ENCODE data around the gene STK26. TPM values are rescaled to one million over a fixed set of nuclear protein-coding genes. Genes with fewer than 3 reads are reported as not detected.
"Not testable (repeated sequence)": the region's sequence is repeated elsewhere in the genome, so short reads cannot be mapped to it uniquely, and the experiment has no call there.

Gene STK26
- total RNA-seq, 1 experiment from 2014 or later = 30.5 TPM

- TF ChIP-seq ZBTB33 (IDR thresholded peaks at IDR 0.05; ENCODE audit: extremely low read depth, insufficient replicate concordance, low read length) = no peak
- TF ChIP-seq CTCF (IDR thresholded peaks at IDR 0.05 in 2 of 3, conservative IDR thresholded peaks at IDR 0.05 in 1 of 3; ENCODE audit: borderline replicate concordance in 1 of 3, insufficient read depth in 1 of 3, low read depth in 2 of 3, low read length in 2 of 3) = no peak
- no peak for TF ChIP-seq EGR1 (IDR thresholded peaks at IDR 0.05; ENCODE audit: low read depth)
- TF ChIP-seq CBX3 (IDR thresholded peaks at IDR 0.05; ENCODE audit: low read depth) = no peak
- no peak for TF ChIP-seq SRF (IDR thresholded peaks at IDR 0.05; ENCODE audit: low read depth)
Measured at GRCh38 chrX:132094164-132094563, 71.1 kb downstream of the STK26 start (continued).

GRCh38 chrX:132098704-132099103 lies 75.6 kb downstream of the STK26 start:
- H2AFZ ChIP-seq (ENCODE audit: low read depth, low read length, poor library complexity, severe bottlenecking); H3K4me2 ChIP-seq (ENCODE audit: low read length); H3K27ac ChIP-seq (ENCODE audit: low read depth, low read length); H3K9ac ChIP-seq (ENCODE audit: low read length); H3K4me3 ChIP-seq (replicated peaks in 1 of 2; ENCODE audit: low read depth in 1 of 2, low read length in 2 of 2); H3K79me2 ChIP-seq (ENCODE audit: insufficient read depth, low read length); RAD21 ChIA-PET (ENCODE audit: low non-redundant PET in 1 of 2, low total read pairs in 2 of 2, uncharacterized antibody in 2 of 2, unreplicated experiment in 2 of 2); DNase-seq (ENCODE audit: low read depth, low spot score); H3K27me3 ChIP-seq (ENCODE audit: insufficient read depth, low read length); H3K9me2 ChIP-seq (ENCODE audit: insufficient read depth); BruUV-seq (replicated peaks); ATAC-seq; H3K36me3 ChIP-seq (ENCODE audit: control insufficient read depth in 1 of 2, insufficient read depth in 2 of 2, low read length in 2 of 2); H4K20me1 ChIP-seq (ENCODE audit: insufficient read depth); POLR2A ChIA-PET; intact Hi-C loops (cut with micrococcal nuclease); H3K9me3 ChIP-seq (ENCODE audit: control insufficient read depth in 1 of 2, insufficient read depth in 1 of 2, low read depth in 1 of 2, low read length in 2 of 2); H3K4me1 ChIP-seq (ENCODE audit: control insufficient read depth in 1 of 2, insufficient read depth in 2 of 2, low read length in 2 of 2); CTCF ChIA-PET: not testable (repeated sequence)

Data from HCT116 (cell line).